WTC11 (cell line): ENCODE results near the gene SNX22. TPM values are rescaled to one million over a fixed set of nuclear protein-coding genes. Genes with fewer than 3 reads are reported as not detected.

Source experiments
- ATAC-seq: fragments of 200-7000 bp; cut with Tn5 transposase; 2 replicates; pipeline ENCODE4 v1.10.0; 2021; ENCODE audit warnings: mild to moderate bottlenecking, moderate library complexity
- CTCF ChIA-PET: fragments of 300-600 bp; sonication (Branson Sonifier 250); formaldehyde crosslinking; loops from one replicate; lab custom pipeline; 2021; ENCODE audit warnings: antibody characterized with exemption; lab: Charles Lee
- POLR2A ChIA-PET: fragments of 350-600 bp; sonication (Branson Sonifier 250); formaldehyde crosslinking; loops from one replicate; lab custom pipeline; 2021; ENCODE audit warnings: antibody characterized with exemption; lab: Charles Lee
- DNase-seq: peaks from one replicate; pipeline ENCODE4 v3.0.0; 2021; ENCODE audit warnings: low spot score
- H3K27ac Mint-ChIP-seq: 2 replicates; pipeline ENCODE4 v1.8.0; 2021; ENCODE audit warnings: mixed read lengths
- H3K27me3 Mint-ChIP-seq: 2 replicates; pipeline ENCODE4 v1.8.0; 2021; ENCODE audit warnings: low read depth, mild to moderate bottlenecking, moderate library complexity, mixed read lengths
- H3K36me3 Mint-ChIP-seq: 2 replicates; pipeline ENCODE4 v1.8.0; 2021; ENCODE audit warnings: mixed read lengths
- H3K4me1 Mint-ChIP-seq: 2 replicates; pipeline ENCODE4 v1.8.0; 2022; ENCODE audit warnings: mixed read lengths
- H3K4me3 Mint-ChIP-seq: 2 replicates; pipeline ENCODE4 v1.8.0; 2021; ENCODE audit warnings: mild to moderate bottlenecking, moderate library complexity, mixed read lengths
- H3K9me3 Mint-ChIP-seq: 2 replicates; pipeline ENCODE4 v1.8.0; 2021; ENCODE audit warnings: mixed read lengths
- AFF4 ChIP-seq: sonication (generic); formaldehyde crosslinking; IDR thresholded peaks from 2 replicates; pipeline ENCODE4 v1.8.1; 2023; ENCODE audit warnings: mild to moderate bottlenecking, missing genetic modification reagents, borderline replicate concordance
- ATF3 ChIP-seq: sonication (generic); formaldehyde crosslinking; conservative IDR thresholded peaks from 2 replicates; pipeline ENCODE4 v1.8.1; 2022; ENCODE audit warnings: mild to moderate bottlenecking, missing genetic modification reagents
- CBFB ChIP-seq: sonication (generic); formaldehyde crosslinking; IDR thresholded peaks from 2 replicates; pipeline ENCODE4 v1.8.1; 2022; ENCODE audit warnings: mild to moderate bottlenecking, low read depth, missing genetic modification reagents
- E2F5 ChIP-seq: sonication (generic); formaldehyde crosslinking; IDR thresholded peaks from 2 replicates; pipeline ENCODE4 v1.8.1; 2022; ENCODE audit warnings: mild to moderate bottlenecking, moderate library complexity, missing genetic modification reagents
- GABPB1 ChIP-seq: sonication (generic); formaldehyde crosslinking; IDR thresholded peaks from 2 replicates; pipeline ENCODE4 v1.8.1; 2023; ENCODE audit warnings: mild to moderate bottlenecking, missing genetic modification reagents
- GTF2I ChIP-seq: fragments of 250-450 bp; sonication (Bioruptor Pico); conservative IDR thresholded peaks from 2 replicates; pipeline ENCODE4 v1.4.0; 2021; ENCODE audit warnings: mild to moderate bottlenecking
- HMGA2 ChIP-seq: fragments of 250-450 bp; sonication (Bioruptor Pico); IDR thresholded peaks from 2 replicates; pipeline ENCODE4 v1.4.0; 2021; ENCODE audit warnings: mild to moderate bottlenecking, moderate library complexity
- IRF1 ChIP-seq: sonication (generic); formaldehyde crosslinking; IDR thresholded peaks from 2 replicates; pipeline ENCODE4 v1.8.0; 2023; ENCODE audit warnings: missing genetic modification reagents
- MAX ChIP-seq: sonication (generic); formaldehyde crosslinking; IDR thresholded peaks from 2 replicates; pipeline ENCODE4 v1.8.0; 2022; ENCODE audit warnings: mild to moderate bottlenecking, missing genetic modification reagents
- MXD4 ChIP-seq: fragments of 250-450 bp; sonication (Bioruptor Pico); IDR thresholded peaks from 2 replicates; pipeline ENCODE4 v1.8.0; 2021; ENCODE audit warnings: mild to moderate bottlenecking, moderate library complexity, borderline replicate concordance
- MYBL2 ChIP-seq: sonication (generic); formaldehyde crosslinking; IDR thresholded peaks from 2 replicates; pipeline ENCODE4 v1.8.1; 2023; ENCODE audit warnings: mild to moderate bottlenecking, moderate library complexity, missing genetic modification reagents
- NR3C1 ChIP-seq: sonication (generic); formaldehyde crosslinking; conservative IDR thresholded peaks from 2 replicates; pipeline ENCODE4 v1.8.1; 2023; ENCODE audit warnings: low read depth, mild to moderate bottlenecking, missing genetic modification reagents
- PREB ChIP-seq: sonication (generic); formaldehyde crosslinking; IDR thresholded peaks from 2 replicates; pipeline ENCODE4 v1.8.1; 2022; ENCODE audit warnings: mild to moderate bottlenecking, missing genetic modification reagents, moderate library complexity, borderline replicate concordance
- RELA ChIP-seq: sonication (generic); formaldehyde crosslinking; IDR thresholded peaks from 2 replicates; pipeline ENCODE4 v1.8.1; 2022; ENCODE audit warnings: missing genetic modification reagents, mild to moderate bottlenecking, borderline replicate concordance
- SOX15 ChIP-seq: fragments of 250-450 bp; sonication (Bioruptor Pico); IDR thresholded peaks from 2 replicates; pipeline ENCODE4 v1.9.0; 2021; ENCODE audit warnings: mild to moderate bottlenecking
- SP1 ChIP-seq: sonication (generic); formaldehyde crosslinking; conservative IDR thresholded peaks from 2 replicates; pipeline ENCODE4 v1.8.1; 2022; ENCODE audit warnings: missing genetic modification reagents
- USF1 ChIP-seq: sonication (generic); formaldehyde crosslinking; IDR thresholded peaks from 2 replicates; pipeline ENCODE4 v1.8.0; 2022; ENCODE audit warnings: mild to moderate bottlenecking, missing genetic modification reagents
- ZBTB43 ChIP-seq: sonication (generic); formaldehyde crosslinking; IDR thresholded peaks from 2 replicates; pipeline ENCODE4 v1.8.1; 2023; ENCODE audit warnings: mild to moderate bottlenecking, missing genetic modification reagents
- ZNF138 ChIP-seq: sonication (generic); formaldehyde crosslinking; conservative IDR thresholded peaks from 2 replicates; pipeline ENCODE4 v1.8.1; 2022; ENCODE audit warnings: mild to moderate bottlenecking, moderate library complexity, missing genetic modification reagents
- ZNF263 ChIP-seq: sonication (generic); formaldehyde crosslinking; IDR thresholded peaks from 2 replicates; pipeline ENCODE4 v1.8.1; 2022; ENCODE audit warnings: low read depth, mild to moderate bottlenecking, moderate library complexity, missing genetic modification reagents
- ZNF317 ChIP-seq: sonication (generic); formaldehyde crosslinking; IDR thresholded peaks from 2 replicates; pipeline ENCODE4 v1.8.1; 2023; ENCODE audit warnings: low read depth, mild to moderate bottlenecking, moderate library complexity, missing genetic modification reagents, borderline replicate concordance
- ZNF423 ChIP-seq: fragments of 250-450 bp; sonication (Bioruptor Pico); IDR thresholded peaks from 2 replicates; pipeline ENCODE4 v2.1.2; 2022; ENCODE audit warnings: mild to moderate bottlenecking, moderate library complexity
- ZNF425 ChIP-seq: fragments of 250-450 bp; sonication (Bioruptor Pico); conservative IDR thresholded peaks from 2 replicates; pipeline ENCODE4 v1.9.0; 2021; ENCODE audit warnings: mild to moderate bottlenecking
- ZNF671 ChIP-seq: fragments of 250-450 bp; sonication (Bioruptor Pico); IDR thresholded peaks from 2 replicates; pipeline ENCODE4 v1.8.0; 2021; ENCODE audit warnings: mild to moderate bottlenecking
- total RNA-seq: library from RNA; stranded (reverse); gene quantifications from 3 replicates; pipeline ENCODE4 v1.2.3, GENCODE V29; 2021

SNX22 gene
- total RNA-seq, 1 experiment from 2014 or later: 5.9 TPM

GRCh38 chr15:64134345-64134829 lies 17.1 kb upstream of the SNX22 start:
- TF ChIP-seq NR3C1 (no peak), ZNF671 (no peak), GABPB1 (CRISPR knock-in tag) (no peak), CBFB (no peak), ZBTB43 (CRISPR knock-in tag) (no peak), SOX15 (CRISPR knock-in tag) (no peak), RELA (CRISPR knock-in tag) (no peak), MXD4 (CRISPR knock-in tag) (no peak), ATF3 (CRISPR knock-in tag) (no peak), USF1 (CRISPR knock-in tag) (no peak), ZNF138 (CRISPR knock-in tag) (no peak), HMGA2 (CRISPR knock-in tag) (no peak), MAX (CRISPR knock-in tag) (no peak), ZNF317 (no peak)
- H3K4me1 Mint-ChIP-seq: no peaks in the 10 kb centered on the region
- no peak for DNase-seq
- no peak overlapping the region for H3K27ac Mint-ChIP-seq
- peaks cover 59% of the 10 kb centered on the region for H3K36me3 Mint-ChIP-seq
- no peaks in the 10 kb centered on the region for H3K9me3 Mint-ChIP-seq
- CTCF ChIA-PET: interaction anchor here (0.6 to 1.8 kb wide), 3 partner anchors 15 to 71 kb away, joined by 3 to 6 read pairs (median 5); no protein-coding TSS in a partner anchor
- no peak for ATAC-seq
- POLR2A ChIA-PET: no interaction called here
- no peaks in the 10 kb centered on the region for H3K27me3 Mint-ChIP-seq
- no peak overlapping the region for H3K4me3 Mint-ChIP-seq

GRCh38 chr15:64136347-64136746 lies 15.2 kb upstream of the SNX22 start:
- Mint-ChIP-seq H3K27ac (no peak overlapping the region), H3K27me3 (no peaks in the 10 kb centered on the region), H3K36me3 (peaks cover 44% of the 10 kb centered on the region), H3K9me3 (no peaks in the 10 kb centered on the region), H3K4me1 (no peaks in the 10 kb centered on the region), H3K4me3 (no peak overlapping the region)
- ChIA-PET POLR2A (no interaction called here), CTCF (interaction anchor here (2.8 kb wide), 1 partner anchor 17 kb away, joined by 25 read pairs; no protein-coding TSS in a partner anchor)
- ATAC-seq (no peak), DNase-seq (no peak)
- TF ChIP-seq ZNF425 (CRISPR knock-in tag): no peak
- no peak for TF ChIP-seq ZNF423 (CRISPR knock-in tag)
- no peak for TF ChIP-seq SOX15 (CRISPR knock-in tag)
- TF ChIP-seq SP1 (CRISPR knock-in tag): no peak
- no peak for TF ChIP-seq ZNF263 (CRISPR knock-in tag)
- no peak for TF ChIP-seq GTF2I
- TF ChIP-seq AFF4 (CRISPR knock-in tag): no peak
- TF ChIP-seq IRF1 (CRISPR knock-in tag): no peak
- TF ChIP-seq E2F5 (CRISPR knock-in tag): no peak
- no peak for TF ChIP-seq MYBL2 (CRISPR knock-in tag)
- TF ChIP-seq PREB (CRISPR knock-in tag): no peak
- TF ChIP-seq CBFB: no peak
- no peak for TF ChIP-seq NR3C1
